ENCODE measurements around the gene NTM.

Gene NTM

DNA sequence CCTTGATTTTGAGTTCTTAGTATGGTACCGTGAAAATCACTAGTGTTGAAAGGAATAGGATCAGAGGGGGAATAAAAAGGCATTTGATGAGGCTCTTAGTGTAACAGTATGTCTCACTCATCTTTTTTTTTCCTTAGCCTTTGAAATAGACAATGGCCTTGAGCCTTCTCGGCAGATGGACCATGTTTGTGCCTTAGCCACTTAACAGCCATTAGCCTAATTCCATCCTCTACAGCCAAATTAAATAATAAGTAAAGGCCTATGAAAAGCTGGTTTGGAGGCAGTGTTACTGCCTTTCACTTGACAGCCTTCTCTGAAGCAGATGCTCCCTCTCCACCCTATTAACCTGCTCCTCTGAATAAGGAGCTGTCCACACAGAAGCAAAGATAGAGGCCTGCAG lies 580.7 kb downstream of the NTM start:
- Histone ChIP-seq H3K27me3 (ENCODE audit: control insufficient read depth in 2 of 2, insufficient read depth in 2 of 2, low read length in 2 of 2) (no peaks in the 10 kb centered on the region), H3K9ac (ENCODE audit: low read depth in 1 of 2, low read length in 2 of 2) (no peak overlapping the region), H3K36me3 (ENCODE audit: control insufficient read depth in 2 of 2, insufficient read depth in 2 of 2, low read length in 2 of 2) (no peaks in the 10 kb centered on the region), H3K4me3 (ENCODE audit: low read length in 2 of 2) (no peak overlapping the region), H3K9me3 (ENCODE audit: control insufficient read depth in 2 of 2, low read length in 2 of 2) (no peaks in the 10 kb centered on the region), H3K4me1 (ENCODE audit: control insufficient read depth in 2 of 2, insufficient read depth in 2 of 2, low read length in 2 of 2) (no peaks in the 10 kb centered on the region), H3K27ac (ENCODE audit: low read depth in 2 of 2, low read length in 2 of 2) (no peak overlapping the region)

DNA sequence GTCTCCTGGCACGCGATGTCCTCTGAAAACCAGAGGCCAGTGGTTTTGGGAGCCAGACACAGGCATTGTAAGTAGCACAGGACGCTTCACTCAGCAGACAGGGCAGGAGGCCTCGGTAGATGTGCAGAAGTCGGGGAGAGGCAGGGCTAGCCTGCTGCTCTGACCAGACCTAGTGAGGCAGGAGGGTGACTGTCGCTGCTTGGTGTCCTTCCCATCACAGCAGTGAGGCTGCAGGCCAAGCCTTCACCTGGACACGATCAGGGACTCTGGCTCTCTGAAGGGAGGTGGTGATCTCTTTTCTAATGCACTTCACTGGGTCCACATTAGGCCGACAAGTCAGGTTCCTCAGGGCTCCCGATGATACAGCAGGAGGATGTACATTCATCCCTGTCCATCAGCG lies 583.7 kb downstream of the NTM start:
- H3K4me1 ChIP-seq (ENCODE audit: control insufficient read depth in 2 of 2, insufficient read depth in 2 of 2, low read length in 2 of 2): no peaks in the 10 kb centered on the region
- no peak overlapping the region for H3K27ac ChIP-seq (ENCODE audit: low read depth in 2 of 2, low read length in 2 of 2)
- no peaks in the 10 kb centered on the region for H3K27me3 ChIP-seq (ENCODE audit: control insufficient read depth in 2 of 2, insufficient read depth in 2 of 2, low read length in 2 of 2)
- H3K9me3 ChIP-seq (ENCODE audit: control insufficient read depth in 2 of 2, low read length in 2 of 2): no peaks in the 10 kb centered on the region
- no peak overlapping the region for H3K9ac ChIP-seq (ENCODE audit: low read depth in 1 of 2, low read length in 2 of 2)
- H3K4me3 ChIP-seq (ENCODE audit: low read length in 2 of 2): no peak overlapping the region
- no peaks in the 10 kb centered on the region for H3K36me3 ChIP-seq (ENCODE audit: control insufficient read depth in 2 of 2, insufficient read depth in 2 of 2, low read length in 2 of 2)

DNA sequence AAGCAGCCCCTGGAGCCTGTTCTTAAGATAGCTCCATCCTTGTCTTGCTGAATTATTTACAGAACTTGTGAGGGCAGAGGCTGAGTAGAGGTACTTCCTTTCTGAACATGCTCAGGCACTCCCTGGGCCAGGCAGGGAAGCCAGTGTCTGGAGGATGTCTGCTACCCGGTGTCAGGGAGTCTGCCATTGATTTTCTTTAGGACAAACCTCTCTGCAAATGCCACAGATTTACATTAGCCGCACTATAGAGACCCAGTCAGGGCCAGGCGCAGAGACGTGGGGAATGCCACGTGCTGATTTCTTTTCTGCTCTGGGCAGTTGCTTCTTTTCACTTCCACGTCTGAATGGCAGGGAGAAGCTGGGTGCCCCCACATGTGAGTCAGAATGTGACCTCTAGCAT lies 585.5 kb downstream of the NTM start:
- Histone ChIP-seq H3K9ac (ENCODE audit: low read depth in 1 of 2, low read length in 2 of 2) (no peak overlapping the region), H3K4me1 (ENCODE audit: control insufficient read depth in 2 of 2, insufficient read depth in 2 of 2, low read length in 2 of 2) (no peaks in the 10 kb centered on the region), H3K9me3 (ENCODE audit: control insufficient read depth in 2 of 2, low read length in 2 of 2) (no peaks in the 10 kb centered on the region), H3K27ac (ENCODE audit: low read depth in 2 of 2, low read length in 2 of 2) (no peak overlapping the region), H3K27me3 (ENCODE audit: control insufficient read depth in 2 of 2, insufficient read depth in 2 of 2, low read length in 2 of 2) (no peaks in the 10 kb centered on the region), H3K36me3 (ENCODE audit: control insufficient read depth in 2 of 2, insufficient read depth in 2 of 2, low read length in 2 of 2) (no peaks in the 10 kb centered on the region), H3K4me3 (ENCODE audit: low read length in 2 of 2) (no peak overlapping the region)

DNA sequence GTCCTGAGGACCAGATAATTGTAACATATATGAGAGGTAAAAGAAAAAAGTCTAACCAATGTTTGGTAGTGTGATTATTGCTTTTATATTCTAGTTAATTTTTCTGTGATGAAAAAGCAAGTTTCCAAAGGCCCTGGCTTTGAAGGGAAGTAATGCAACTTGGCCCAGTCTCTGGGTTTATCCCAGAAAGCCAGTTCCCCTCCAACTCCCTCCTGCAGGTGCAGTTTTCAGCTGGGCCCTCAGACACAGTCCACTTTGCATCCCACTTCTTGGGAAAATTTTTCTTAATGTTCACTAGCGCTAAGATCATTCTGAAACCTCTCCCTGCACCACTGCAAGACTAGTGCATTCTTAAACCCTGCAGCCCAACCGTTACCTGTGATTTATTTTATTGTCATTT lies 586.8 kb downstream of the NTM start:
- Histone ChIP-seq H3K4me3 (ENCODE audit: low read length in 2 of 2) (no peak overlapping the region), H3K36me3 (ENCODE audit: control insufficient read depth in 2 of 2, insufficient read depth in 2 of 2, low read length in 2 of 2) (no peaks in the 10 kb centered on the region), H3K27ac (ENCODE audit: low read depth in 2 of 2, low read length in 2 of 2) (no peak overlapping the region), H3K9ac (ENCODE audit: low read depth in 1 of 2, low read length in 2 of 2) (no peak overlapping the region), H3K4me1 (ENCODE audit: control insufficient read depth in 2 of 2, insufficient read depth in 2 of 2, low read length in 2 of 2) (no peaks in the 10 kb centered on the region), H3K27me3 (ENCODE audit: control insufficient read depth in 2 of 2, insufficient read depth in 2 of 2, low read length in 2 of 2) (no peaks in the 10 kb centered on the region), H3K9me3 (ENCODE audit: control insufficient read depth in 2 of 2, low read length in 2 of 2) (no peaks in the 10 kb centered on the region)

DNA sequence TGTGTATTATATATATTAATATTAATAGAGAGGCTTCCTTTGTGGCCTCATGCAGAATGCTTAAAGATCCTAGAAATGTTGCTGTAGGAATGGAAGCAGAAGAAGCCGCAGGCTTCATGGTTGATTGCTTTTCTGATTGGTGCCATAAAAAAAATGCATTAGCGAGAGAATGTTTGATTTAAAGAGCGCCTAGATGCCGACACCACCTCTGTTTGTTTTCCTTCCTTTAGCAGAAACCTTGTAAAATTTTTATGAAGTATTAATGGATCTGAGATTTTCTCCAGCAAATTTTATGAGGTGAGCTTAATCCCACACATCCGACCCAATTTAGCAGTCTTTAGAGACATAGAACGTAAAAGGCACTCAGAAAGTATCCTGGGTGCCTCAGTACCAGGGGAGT lies 587.5 kb downstream of the NTM start:
- H3K9me3 ChIP-seq (ENCODE audit: control insufficient read depth in 2 of 2, low read length in 2 of 2): no peaks in the 10 kb centered on the region
- no peak overlapping the region for H3K9ac ChIP-seq (ENCODE audit: low read depth in 1 of 2, low read length in 2 of 2)
- no peaks in the 10 kb centered on the region for H3K36me3 ChIP-seq (ENCODE audit: control insufficient read depth in 2 of 2, insufficient read depth in 2 of 2, low read length in 2 of 2)

DNA sequence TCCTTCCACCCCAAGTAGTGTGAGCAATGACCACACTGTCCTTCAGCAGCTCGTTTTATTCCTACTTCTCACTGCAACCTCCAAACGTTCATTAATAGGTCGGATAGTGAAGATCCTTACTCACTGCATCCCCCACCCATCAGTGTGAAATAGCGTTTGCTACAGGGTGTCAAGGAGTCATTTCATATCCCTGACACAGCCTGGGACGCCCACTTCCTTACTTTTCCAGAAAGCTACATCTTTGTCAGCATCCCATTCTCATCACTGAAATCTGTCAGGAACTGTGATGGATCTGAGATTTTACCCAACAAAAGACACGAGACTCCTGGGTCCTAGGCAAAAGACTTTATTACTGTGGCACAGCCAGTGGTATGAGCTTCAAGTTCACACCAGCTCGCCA lies 592.4 kb downstream of the NTM start:
- Histone ChIP-seq H3K9me3 (ENCODE audit: control insufficient read depth in 2 of 2, low read length in 2 of 2) (no peaks in the 10 kb centered on the region), H3K9ac (ENCODE audit: low read depth in 1 of 2, low read length in 2 of 2) (no peak overlapping the region), H3K36me3 (ENCODE audit: control insufficient read depth in 2 of 2, insufficient read depth in 2 of 2, low read length in 2 of 2) (no peaks in the 10 kb centered on the region), H3K4me3 (ENCODE audit: low read length in 2 of 2) (no peak overlapping the region), H3K4me1 (ENCODE audit: control insufficient read depth in 2 of 2, insufficient read depth in 2 of 2, low read length in 2 of 2) (no peaks in the 10 kb centered on the region), H3K27me3 (ENCODE audit: control insufficient read depth in 2 of 2, insufficient read depth in 2 of 2, low read length in 2 of 2) (no peaks in the 10 kb centered on the region), H3K27ac (ENCODE audit: low read depth in 2 of 2, low read length in 2 of 2) (no peak overlapping the region)

More for the DNA sequence above, 587.5 kb downstream of the NTM start:
- Histone ChIP-seq H3K4me1 (ENCODE audit: control insufficient read depth in 2 of 2, insufficient read depth in 2 of 2, low read length in 2 of 2) (no peaks in the 10 kb centered on the region), H3K27ac (ENCODE audit: low read depth in 2 of 2, low read length in 2 of 2) (no peak overlapping the region), H3K27me3 (ENCODE audit: control insufficient read depth in 2 of 2, insufficient read depth in 2 of 2, low read length in 2 of 2) (no peaks in the 10 kb centered on the region), H3K4me3 (ENCODE audit: low read length in 2 of 2) (no peak overlapping the region)

DNA sequence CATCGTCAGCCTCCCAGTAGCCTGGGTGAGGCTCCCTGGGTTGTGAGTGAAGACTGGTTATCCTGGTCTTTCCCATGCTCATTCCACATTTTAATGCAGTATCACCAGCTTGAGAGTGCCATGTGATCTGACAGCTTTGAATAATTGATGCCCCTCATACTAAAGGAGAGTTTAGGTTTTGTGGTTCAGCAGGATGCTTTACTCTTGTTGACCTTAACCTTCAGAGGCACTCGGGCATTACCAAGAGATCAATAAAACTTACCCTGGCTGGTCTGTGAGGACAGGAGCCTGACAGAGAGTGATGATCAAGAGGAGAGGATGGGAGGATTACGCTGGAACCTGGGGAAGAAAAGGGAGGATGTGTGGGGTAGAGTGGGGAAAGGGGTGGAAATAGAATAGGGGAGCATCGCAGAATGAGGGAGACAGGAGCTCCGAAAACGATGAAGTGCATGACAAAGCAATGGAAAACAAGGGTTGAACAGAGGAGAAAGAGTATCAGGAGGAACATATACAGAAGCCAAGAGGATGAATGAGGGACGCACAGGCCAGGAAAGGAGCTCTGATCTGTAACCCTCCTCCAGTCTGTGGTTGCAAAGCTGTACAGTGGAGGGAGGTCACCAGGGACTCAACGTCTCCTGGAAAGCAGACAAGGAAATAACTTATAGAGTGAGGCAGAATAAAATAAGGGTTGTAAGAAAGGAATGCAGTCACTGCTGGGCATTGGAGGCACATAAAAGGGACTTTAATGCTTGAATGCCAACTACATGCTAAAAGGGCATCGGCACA lies 594.5 kb downstream of the NTM start:
- Histone ChIP-seq H3K27ac (ENCODE audit: low read depth in 2 of 2, low read length in 2 of 2) (no peak overlapping the region), H3K4me3 (ENCODE audit: low read length in 2 of 2) (no peak overlapping the region), H3K36me3 (ENCODE audit: control insufficient read depth in 2 of 2, insufficient read depth in 2 of 2, low read length in 2 of 2) (no peaks in the 10 kb centered on the region), H3K9ac (ENCODE audit: low read depth in 1 of 2, low read length in 2 of 2) (no peak overlapping the region), H3K9me3 (ENCODE audit: control insufficient read depth in 2 of 2, low read length in 2 of 2) (no peaks in the 10 kb centered on the region), H3K4me1 (ENCODE audit: control insufficient read depth in 2 of 2, insufficient read depth in 2 of 2, low read length in 2 of 2) (no peaks in the 10 kb centered on the region), H3K27me3 (ENCODE audit: control insufficient read depth in 2 of 2, insufficient read depth in 2 of 2, low read length in 2 of 2) (no peaks in the 10 kb centered on the region)

DNA sequence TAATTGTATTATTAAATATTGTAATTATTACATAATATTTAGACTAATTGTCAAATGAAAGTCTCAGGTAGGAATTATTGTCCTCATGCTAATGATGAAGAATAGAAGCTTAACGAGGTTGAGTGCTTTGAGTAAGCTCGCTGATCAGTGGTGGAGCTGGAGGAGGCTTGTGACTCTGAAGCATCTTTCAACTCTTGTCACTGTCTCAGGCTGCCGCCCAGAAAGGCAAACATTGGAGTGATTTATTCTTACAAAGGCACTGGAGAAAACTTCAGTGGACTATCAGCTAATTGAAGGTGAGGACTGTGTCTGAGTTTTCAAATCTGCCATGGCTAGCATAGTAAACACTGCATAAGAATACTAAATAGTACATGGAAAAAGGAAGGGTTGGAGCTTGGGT lies 595.1 kb downstream of the NTM start:
- H3K9ac ChIP-seq (ENCODE audit: low read depth in 1 of 2, low read length in 2 of 2): no peak overlapping the region
- H3K27me3 ChIP-seq (ENCODE audit: control insufficient read depth in 2 of 2, insufficient read depth in 2 of 2, low read length in 2 of 2): no peaks in the 10 kb centered on the region
- H3K9me3 ChIP-seq (ENCODE audit: control insufficient read depth in 2 of 2, low read length in 2 of 2): no peaks in the 10 kb centered on the region
- H3K4me1 ChIP-seq (ENCODE audit: control insufficient read depth in 2 of 2, insufficient read depth in 2 of 2, low read length in 2 of 2): no peaks in the 10 kb centered on the region
- H3K27ac ChIP-seq (ENCODE audit: low read depth in 2 of 2, low read length in 2 of 2): no peak overlapping the region
- no peaks in the 10 kb centered on the region for H3K36me3 ChIP-seq (ENCODE audit: control insufficient read depth in 2 of 2, insufficient read depth in 2 of 2, low read length in 2 of 2)
- H3K4me3 ChIP-seq (ENCODE audit: low read length in 2 of 2): no peak overlapping the region

DNA sequence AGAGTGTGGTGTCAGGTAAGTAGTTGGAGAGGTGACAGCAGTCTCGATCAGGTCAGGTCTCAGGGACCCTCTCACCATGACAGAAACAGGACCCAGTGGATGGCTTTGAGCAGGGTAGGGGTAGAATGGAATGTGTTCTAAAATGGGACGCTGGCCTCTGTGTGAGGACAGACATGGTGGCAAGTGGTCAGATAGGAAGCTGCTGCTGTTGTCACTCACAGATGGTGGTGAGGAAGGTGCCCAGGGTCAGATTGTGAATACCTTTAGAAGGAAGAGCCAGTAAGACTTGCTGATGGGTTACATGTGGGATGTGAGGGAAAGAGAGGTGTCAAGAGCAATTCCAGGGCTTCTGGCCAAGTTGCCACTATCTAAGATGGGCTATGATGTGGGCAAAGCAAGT lies 596.3 kb downstream of the NTM start:
- H3K27ac ChIP-seq (ENCODE audit: low read depth in 2 of 2, low read length in 2 of 2): no peak overlapping the region
- no peaks in the 10 kb centered on the region for H3K27me3 ChIP-seq (ENCODE audit: control insufficient read depth in 2 of 2, insufficient read depth in 2 of 2, low read length in 2 of 2)
- H3K9me3 ChIP-seq (ENCODE audit: control insufficient read depth in 2 of 2, low read length in 2 of 2): no peaks in the 10 kb centered on the region
- H3K36me3 ChIP-seq (ENCODE audit: control insufficient read depth in 2 of 2, insufficient read depth in 2 of 2, low read length in 2 of 2): no peaks in the 10 kb centered on the region
- H3K4me3 ChIP-seq (ENCODE audit: low read length in 2 of 2): no peak overlapping the region
- no peaks in the 10 kb centered on the region for H3K4me1 ChIP-seq (ENCODE audit: control insufficient read depth in 2 of 2, insufficient read depth in 2 of 2, low read length in 2 of 2)
- no peak overlapping the region for H3K9ac ChIP-seq (ENCODE audit: low read depth in 1 of 2, low read length in 2 of 2)

DNA sequence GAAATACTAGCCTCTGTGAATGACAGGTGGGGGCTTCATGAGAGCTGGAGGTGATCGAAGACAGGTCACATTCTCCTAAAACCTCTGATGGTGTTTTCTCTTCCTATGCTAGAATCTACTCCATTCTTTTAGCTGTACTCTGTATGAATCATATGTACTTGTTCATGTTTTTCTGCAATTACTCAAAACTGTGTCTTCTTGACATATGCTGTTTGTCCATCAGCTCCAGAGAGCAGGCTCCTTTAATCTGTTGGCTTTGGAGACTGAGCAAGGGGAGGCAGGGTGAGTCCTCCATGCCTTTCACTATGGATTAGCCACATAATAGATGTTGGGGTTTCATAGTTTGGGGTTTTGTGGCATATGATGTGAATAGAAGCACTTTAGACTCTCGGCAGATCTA lies 598.8 kb downstream of the NTM start:
- H3K9me3 ChIP-seq (ENCODE audit: control insufficient read depth in 2 of 2, low read length in 2 of 2): no peaks in the 10 kb centered on the region
- no peaks in the 10 kb centered on the region for H3K36me3 ChIP-seq (ENCODE audit: control insufficient read depth in 2 of 2, insufficient read depth in 2 of 2, low read length in 2 of 2)
- H3K9ac ChIP-seq (ENCODE audit: low read depth in 1 of 2, low read length in 2 of 2): no peak overlapping the region
- H3K27me3 ChIP-seq (ENCODE audit: control insufficient read depth in 2 of 2, insufficient read depth in 2 of 2, low read length in 2 of 2): no peaks in the 10 kb centered on the region
- H3K4me1 ChIP-seq (ENCODE audit: control insufficient read depth in 2 of 2, insufficient read depth in 2 of 2, low read length in 2 of 2): no peaks in the 10 kb centered on the region
- no peak overlapping the region for H3K4me3 ChIP-seq (ENCODE audit: low read length in 2 of 2)
- H3K27ac ChIP-seq (ENCODE audit: low read depth in 2 of 2, low read length in 2 of 2): no peak overlapping the region

DNA sequence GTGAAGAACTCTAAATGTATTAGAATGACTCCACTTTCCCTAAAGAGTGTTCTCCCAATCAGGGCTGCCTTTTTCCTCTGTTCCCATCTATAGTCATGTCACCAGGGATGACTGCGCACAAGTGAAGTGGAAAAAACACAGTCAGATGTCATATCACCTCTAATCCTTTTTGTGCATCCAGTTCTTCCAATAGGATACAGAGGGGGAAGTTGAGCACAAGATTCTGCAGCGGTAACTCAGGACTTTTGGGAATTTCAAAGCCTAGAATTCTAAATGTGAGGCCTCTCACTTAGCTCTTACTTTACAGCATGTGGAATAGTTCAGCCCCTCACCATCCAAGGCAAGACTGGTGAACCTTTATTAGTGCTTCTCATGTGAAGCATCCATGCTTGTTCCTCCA lies 602.6 kb downstream of the NTM start:
- H3K27me3 ChIP-seq (ENCODE audit: control insufficient read depth in 2 of 2, insufficient read depth in 2 of 2, low read length in 2 of 2): no peaks in the 10 kb centered on the region
- H3K36me3 ChIP-seq (ENCODE audit: control insufficient read depth in 2 of 2, insufficient read depth in 2 of 2, low read length in 2 of 2): no peaks in the 10 kb centered on the region
- no peak overlapping the region for H3K9ac ChIP-seq (ENCODE audit: low read depth in 1 of 2, low read length in 2 of 2)
- H3K27ac ChIP-seq (ENCODE audit: low read depth in 2 of 2, low read length in 2 of 2): no peak overlapping the region
- H3K9me3 ChIP-seq (ENCODE audit: control insufficient read depth in 2 of 2, low read length in 2 of 2): no peaks in the 10 kb centered on the region
- H3K4me1 ChIP-seq (ENCODE audit: control insufficient read depth in 2 of 2, insufficient read depth in 2 of 2, low read length in 2 of 2): no peaks in the 10 kb centered on the region
- no peak overlapping the region for H3K4me3 ChIP-seq (ENCODE audit: low read length in 2 of 2)

Data from mucosa of rectum (tissue), 2 donors.